ENCODE results near the gene LRFN2.

The LRFN2 gene

GRCh38 chr6:40377173-40377806 lies 209.9 kb downstream of the LRFN2 start:
- no peak for DNase-seq (ENCODE audit: low spot score)

DNA sequence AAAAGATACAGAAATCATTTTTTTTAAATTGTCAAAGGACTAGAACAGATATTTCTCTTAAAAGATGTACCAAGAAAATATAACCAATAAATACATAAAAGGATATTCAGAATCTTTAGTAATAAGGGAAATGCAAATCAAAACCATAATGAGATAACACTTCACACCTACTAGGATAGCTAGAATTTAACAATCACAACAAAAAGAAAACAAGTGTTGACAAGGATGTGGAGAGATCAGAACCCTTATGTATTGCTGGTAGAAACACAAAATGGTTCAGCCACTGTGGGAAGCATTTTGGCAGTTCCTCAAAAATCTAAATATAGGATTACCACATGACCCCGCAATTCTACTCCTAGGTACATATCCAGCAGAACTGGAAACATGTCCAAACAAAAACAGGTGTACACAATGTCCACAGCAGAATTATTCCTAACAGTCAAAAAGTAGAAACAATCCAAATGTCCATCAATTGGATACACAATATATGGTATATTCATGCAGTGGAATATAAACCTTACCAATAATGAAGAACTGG lies 211.0 kb downstream of the LRFN2 start:
- DNase-seq (ENCODE audit: low spot score), result no peak

DNA sequence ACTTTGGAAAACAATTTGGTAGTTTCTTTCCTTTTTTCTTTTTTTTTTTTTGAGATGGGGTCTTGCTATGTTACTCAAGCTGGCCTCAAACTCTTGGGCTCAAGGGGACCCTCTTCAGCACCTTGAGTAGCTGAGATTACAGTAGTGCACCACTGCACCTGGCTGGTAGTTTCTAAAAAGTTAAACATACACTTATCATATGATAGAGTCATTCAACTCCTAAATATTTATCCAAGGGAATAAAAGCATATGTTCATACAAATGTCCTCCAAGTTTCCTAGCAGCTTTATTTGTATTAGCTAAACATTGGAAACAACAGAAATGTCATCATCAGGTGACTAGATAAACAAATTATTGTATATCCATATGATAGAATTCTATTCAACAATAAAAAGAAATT lies 213.9 kb downstream of the LRFN2 start:
- no peak for DNase-seq (ENCODE audit: low spot score)

DNA sequence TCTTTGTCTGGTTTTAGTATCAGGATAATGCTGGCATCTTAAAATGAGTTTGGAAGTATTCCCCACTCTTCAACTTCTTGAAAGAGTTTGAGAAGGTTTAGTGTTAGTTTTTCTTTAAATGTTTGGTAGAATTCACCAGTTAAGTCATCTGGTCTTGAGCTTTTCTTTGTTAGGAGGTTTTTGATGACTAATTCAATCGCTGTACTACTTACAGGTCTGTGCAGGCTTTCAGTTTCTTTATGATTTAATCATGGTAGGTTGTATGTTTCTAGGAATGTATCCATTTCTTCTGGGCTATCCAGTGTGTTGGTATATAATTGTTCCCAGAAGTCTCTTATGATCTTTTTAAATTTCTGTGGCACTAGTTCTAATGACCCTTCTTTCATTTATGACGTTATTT lies 215.5 kb downstream of the LRFN2 start:
- no peak for DNase-seq (ENCODE audit: low spot score)

DNA sequence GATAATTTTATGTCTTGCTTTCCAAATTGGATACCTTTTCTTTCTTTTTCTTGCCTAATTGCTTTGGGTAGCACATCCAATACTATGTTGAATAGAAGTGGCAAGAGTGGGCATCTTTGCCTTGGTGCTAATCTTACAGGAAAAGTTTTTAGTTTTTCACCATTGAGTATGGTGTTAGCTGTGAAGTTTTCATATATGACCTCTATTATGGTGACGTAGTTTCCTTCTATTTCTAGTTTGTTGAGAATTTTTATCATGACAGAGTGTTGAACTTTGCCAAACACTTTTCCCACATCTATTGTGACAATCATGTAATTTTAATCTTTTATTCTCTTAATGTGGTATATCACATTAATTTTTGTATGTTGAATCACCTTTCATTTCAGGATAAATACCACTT lies 216.1 kb downstream of the LRFN2 start:
- no peak for DNase-seq (ENCODE audit: low spot score)

DNA sequence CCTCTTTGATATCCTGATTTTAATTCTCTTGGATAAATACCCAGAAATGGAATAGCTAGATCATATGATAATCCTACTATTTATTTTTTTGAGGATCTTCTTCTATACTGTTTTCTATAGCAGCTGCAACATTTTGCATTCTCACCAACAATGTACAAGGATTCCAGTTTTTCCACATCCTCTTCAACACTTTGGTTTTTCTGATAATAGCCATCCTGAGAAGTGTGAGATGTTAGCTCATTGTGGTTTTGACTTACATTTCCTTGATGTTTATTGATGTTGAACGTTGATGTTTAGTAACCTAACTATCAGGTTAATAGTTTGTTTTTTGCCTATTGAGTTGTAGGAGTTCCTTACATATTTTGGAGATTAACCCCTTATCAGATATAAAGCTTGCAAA lies 217.3 kb downstream of the LRFN2 start:
- no peak for DNase-seq (ENCODE audit: low spot score)

DNA sequence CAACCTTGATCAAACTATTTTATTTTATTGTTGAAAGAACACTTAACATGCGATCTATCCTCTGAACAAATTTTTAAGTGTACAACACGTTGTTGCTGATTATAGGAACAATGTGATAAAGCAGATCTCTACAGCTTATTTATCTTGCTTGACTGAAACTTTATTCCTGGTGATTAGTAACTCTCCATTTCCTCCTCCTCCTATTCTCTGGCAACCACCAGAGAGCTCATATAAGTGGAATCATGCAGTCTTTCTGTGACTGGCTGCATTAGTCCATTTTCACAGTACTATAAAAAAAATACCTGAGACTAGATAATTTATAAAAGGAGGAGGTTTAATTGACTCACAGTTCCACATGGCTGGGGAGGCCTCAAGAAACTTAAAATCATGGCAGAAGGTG lies 218.1 kb downstream of the LRFN2 start:
- no peak for DNase-seq (ENCODE audit: low spot score)

DNA sequence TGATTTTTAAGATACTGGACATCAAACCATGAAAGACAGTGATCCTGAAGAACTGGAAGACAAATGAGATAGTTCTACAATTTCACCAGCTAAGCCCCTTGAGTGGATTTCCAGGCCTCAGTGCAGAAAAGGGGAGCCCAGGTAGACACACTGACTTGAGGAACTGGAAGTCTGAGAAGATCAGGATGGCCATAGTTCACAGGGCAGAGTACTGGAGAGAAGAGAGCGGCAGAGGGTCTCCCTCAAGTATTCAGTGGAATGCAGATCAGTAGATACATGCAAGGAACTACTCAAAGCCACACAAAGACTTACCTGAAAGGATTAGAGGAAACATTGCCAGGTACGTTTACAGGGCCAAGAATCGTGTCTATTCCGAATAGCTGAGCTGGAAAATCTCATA lies 224.3 kb downstream of the LRFN2 start:
- no peak for DNase-seq (ENCODE audit: low spot score)

- DNase-seq (ENCODE audit: low spot score), result no peak
These were observed 227.4 kb downstream of the LRFN2 start for GRCh38 chr6:40359808-40360207.

DNA sequence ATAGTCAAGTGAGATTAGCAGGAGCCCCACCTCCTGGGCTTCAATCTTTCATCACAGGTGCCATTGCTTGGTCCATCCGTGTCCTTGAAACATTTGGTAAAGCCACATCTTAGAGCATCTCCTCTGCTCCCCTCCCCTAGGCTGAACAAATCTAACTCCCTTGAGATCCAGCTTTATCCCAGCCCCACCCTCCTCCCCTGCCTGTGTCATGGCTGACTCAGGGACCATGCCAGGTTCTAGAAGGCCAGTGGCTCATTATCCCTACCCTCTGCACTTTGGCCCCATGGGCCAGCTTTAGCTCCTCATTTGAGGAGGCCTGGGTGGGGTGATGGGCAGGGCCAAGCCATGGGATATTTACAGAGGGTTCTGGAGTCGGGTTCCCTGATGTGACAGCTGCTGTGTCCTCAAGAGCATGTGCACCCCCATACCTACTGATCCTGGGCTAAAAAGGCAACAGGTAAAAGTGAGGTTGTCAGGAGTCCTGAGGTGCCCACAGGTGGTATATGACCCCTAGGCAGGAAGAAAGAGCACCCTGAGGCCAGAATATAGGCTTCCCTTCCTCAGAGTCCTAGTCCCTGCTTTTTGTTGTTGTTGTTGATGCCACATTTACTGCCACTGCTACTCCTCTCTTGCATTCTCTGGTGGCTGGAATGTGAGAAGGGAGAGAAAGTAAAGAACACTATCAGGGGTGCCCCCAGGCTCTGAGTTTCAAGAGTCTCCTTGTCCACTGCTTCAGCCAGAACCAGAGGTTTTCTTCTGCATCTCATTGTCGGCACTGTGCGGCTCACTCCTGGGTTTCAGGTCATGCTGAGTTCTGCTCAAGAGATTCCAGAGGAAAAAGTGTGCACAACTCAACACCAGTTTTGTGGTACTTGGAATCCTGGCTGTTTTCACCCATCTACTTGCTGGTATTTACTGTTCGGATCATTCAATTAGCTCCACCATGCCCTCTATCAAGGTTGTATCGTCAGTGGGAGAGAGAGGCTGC lies 228.4 kb downstream of the LRFN2 start:
- DNase-seq (ENCODE audit: low spot score), result no peak

DNA sequence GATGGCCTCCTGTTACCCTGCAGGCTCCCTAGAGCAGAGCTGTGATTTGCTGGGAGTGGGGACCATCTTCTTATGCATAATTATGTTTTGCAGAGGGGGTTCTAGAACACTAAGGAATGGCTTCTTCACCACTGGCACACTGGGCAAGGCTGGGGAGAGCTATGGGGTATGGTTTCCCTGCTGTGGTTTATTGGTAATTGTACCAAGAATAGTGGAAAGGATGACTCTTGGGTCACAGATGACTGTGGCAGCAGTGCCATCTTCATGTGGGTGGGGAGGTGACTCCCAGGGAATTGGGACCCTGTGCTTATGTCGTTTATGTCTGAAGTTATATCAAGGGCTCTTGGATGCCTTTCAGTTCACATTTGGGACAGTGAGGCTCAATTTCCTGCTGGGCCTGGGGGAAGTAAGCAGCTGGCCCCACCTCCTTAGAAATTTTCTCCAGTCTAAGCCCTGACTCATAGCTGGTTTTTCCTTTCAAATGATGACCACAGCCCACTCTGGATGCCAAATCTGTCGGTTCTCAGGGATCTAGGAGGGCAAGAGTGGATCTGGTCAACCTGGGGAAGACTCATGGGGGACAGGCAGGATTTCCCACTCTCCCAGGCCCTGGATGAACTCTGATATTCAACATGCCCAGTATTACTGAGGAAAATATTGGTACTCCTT lies 230.8 kb downstream of the LRFN2 start:
- no peak for DNase-seq (ENCODE audit: low spot score)

DNA sequence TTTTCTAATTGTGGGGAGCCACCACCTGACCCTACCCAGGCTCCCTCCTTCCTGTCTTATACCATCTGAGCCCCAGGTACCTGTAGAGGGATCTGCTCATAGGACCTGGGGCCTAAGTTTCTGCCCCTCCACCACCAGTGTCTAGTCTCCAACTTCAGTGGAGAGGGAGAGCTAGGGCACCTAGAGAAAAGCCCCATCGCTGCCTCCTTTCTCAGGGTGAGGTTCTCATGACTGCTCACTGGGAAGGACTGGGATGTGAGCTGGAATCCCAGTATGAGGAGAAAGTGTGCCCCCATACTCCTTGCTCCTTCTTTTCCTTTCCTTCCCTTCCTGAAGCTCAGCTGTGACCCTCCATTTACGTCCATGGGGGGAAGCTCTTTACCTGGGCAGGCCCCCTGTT lies 231.6 kb downstream of the LRFN2 start:
- DNase-seq (ENCODE audit: low spot score), result no peak

- no peak for DNase-seq (ENCODE audit: low spot score)
These were observed 232.1 kb downstream of the LRFN2 start for GRCh38 chr6:40355066-40355465.

GRCh38 chr6:40353967-40354452 lies 233.2 kb downstream of the LRFN2 start:
- no peak for DNase-seq (ENCODE audit: low spot score)

DNA sequence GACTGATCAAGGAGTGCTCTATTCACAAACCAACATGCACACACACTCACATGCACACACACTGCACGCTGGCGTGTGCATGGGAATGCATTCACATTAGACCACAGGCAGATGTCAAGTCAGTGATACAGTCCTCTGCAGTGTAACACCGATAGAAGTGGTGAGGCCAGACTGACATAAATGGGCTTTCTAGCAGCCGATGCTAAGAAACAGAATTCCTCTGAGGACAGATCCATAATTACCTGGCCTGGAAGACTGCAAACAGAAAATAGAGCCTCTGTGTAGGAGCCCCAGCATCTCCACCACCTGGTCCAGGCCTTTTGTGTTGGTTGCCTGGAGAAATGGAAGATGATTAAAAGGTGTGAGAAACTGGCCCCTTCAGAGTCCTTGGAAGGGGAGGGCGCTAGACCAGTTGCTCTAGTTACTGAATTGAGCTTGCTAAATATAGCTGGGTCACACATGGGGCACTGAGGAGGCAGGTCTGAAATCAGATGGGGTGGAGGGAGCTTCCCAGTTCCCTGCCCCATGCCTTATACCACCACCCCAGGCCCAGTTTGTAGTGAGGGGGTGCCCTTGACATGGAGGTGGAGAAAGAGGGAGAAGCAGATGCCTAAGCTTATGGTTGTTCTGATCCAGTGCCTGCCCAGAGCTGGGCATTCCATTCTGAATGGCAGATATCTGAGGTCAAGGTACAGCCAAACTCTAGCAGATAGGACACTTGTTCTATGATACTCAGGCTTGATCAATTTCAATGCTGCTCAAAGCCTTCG lies 233.8 kb downstream of the LRFN2 start:
- no peak for DNase-seq (ENCODE audit: low spot score)

GRCh38 chr6:40352527-40353170 lies 234.5 kb downstream of the LRFN2 start:
- DNase-seq (ENCODE audit: low spot score), result no peak

DNA sequence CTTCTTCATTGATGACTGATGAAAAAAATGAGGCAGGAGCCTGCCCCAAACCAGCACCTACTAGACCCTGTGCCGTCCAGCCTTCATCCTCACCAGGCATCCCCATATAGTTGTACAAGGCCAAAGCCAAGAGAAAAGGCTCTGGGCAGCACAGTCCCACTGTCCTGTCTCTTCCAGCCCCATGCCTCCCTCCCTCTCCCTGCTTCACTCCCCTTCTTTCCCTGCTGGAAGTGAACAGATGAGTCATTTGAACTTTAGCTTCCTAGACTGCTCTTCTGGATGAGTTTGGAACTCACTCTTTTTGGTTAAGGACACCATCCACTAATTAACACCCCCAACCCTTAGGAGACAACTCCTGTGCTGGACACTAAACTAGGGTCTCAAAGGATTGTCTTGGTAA lies 235.2 kb downstream of the LRFN2 start:
- DNase-seq (ENCODE audit: low spot score), result no peak

DNA sequence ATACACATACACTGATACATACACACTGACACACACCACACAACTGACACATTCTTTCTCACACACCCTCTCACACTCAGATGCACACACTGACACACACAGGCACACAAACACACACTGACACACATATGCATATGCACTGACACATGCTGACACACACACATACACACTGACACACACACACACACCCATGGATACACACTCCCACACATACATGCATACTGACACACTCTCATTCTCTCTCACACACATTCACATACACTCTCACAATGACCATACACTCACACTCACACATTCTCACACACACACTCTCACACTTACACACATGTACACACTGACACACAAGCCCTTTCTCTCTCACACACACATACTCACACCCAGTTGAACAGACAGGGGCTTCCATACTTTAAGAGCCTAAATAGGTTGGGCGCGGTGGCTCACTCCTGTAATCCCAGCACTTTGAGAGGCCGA lies 236.4 kb downstream of the LRFN2 start:
- no peak for DNase-seq (ENCODE audit: low spot score)

- DNase-seq (ENCODE audit: low spot score), result no peak
These were observed 237.0 kb downstream of the LRFN2 start for GRCh38 chr6:40349901-40350746.

Measured in HuH-7 (cell line).